GM18870 (cell line): ENCODE data around the gene CDC14C.

Experiments
- ATAC-seq: cut with Tn5 transposase; IDR thresholded peaks from one replicate; pipeline ENCODE4 v1.9.1; 2021; ENCODE audit warnings: moderate library complexity; ENCODE audit not compliant: unreplicated experiment

The CDC14C gene

DNA sequence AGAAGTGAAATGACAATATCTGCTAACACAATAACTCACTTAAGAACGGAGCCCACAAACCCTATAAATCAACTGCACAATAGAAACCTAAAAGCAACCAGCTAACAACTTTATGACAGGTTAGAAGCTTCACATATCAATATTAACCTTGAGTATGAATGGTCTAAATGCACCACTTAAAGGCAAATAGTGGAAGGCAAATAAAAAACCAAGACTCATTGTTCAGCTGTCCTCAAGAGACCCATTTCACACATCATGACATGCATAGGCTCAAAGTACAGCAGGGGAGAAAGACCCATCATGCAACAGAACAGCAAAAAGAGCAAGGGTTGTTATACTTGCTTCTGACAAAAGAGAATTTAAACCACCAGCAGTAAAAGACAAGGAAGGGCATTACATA lies 46.8 kb downstream of the CDC14C start:
- no peak for ATAC-seq

GRCh38 chr7:48976253-48976652 lies 51.9 kb downstream of the CDC14C start:
- ATAC-seq = no peak

- ATAC-seq = no peak
These were observed 52.5 kb downstream of the CDC14C start for GRCh38 chr7:48976850-48977249.
